ENCODE results near the gene APBA2. TPM values are rescaled to one million over a fixed set of nuclear protein-coding genes. Genes with fewer than 3 reads are reported as not detected.
"Not testable (repeated sequence)": the region's sequence is repeated elsewhere in the genome, so short reads cannot be mapped to it uniquely, and the experiment has no call there.

Gene APBA2
- polyA plus RNA-seq, 1 donor (not counting 4 experiments of a cell fraction or from before 2014, with no cell fraction given) = 5.5 TPM

GRCh38 chr15:28861031-28861534, 24.7 kb upstream of the APBA2 start:
- DNase-seq (ENCODE audit: low read depth, low spot score) (no peak), FAIRE-seq (no peak)
- H3K9me3 ChIP-seq (ENCODE audit: control insufficient read depth, low read depth, low read length) = no peaks in the 10 kb centered on the region
- TF ChIP-seq CTCF (optimal IDR thresholded peaks at IDR 0.05 in 1 of 3, IDR thresholded peaks at IDR 0.05 in 1 of 3, conservative IDR thresholded peaks at IDR 0.05 in 1 of 3; ENCODE audit: extremely low read depth in 1 of 3, insufficient read depth in 2 of 3, low read length in 3 of 3) = no peak
- no peak for TF ChIP-seq EZH2 (IDR thresholded peaks at IDR 0.05; ENCODE audit: low read length)
- H4K20me1 ChIP-seq (ENCODE audit: control insufficient read depth, extremely low read depth, insufficient read depth, low read length) = no peaks in the 10 kb centered on the region
- H3K4me2 ChIP-seq (ENCODE audit: control insufficient read depth, extremely low read depth, insufficient read depth, low read depth, low read length) = no peak overlapping the region
- H3K36me3 ChIP-seq (ENCODE audit: control insufficient read depth in 2 of 2, extremely low read depth in 1 of 2, insufficient read depth in 2 of 2, low read length in 2 of 2) = no peaks in the 10 kb centered on the region
- H3K27me3 ChIP-seq (ENCODE audit: control insufficient read depth, extremely low read depth, insufficient read depth, low read length) = no peaks in the 10 kb centered on the region
- no peak overlapping the region for H3K4me3 ChIP-seq (ENCODE audit: control insufficient read depth in 2 of 3, extremely low read depth in 1 of 3, insufficient read depth in 2 of 3, low read depth in 1 of 3, low read length in 3 of 3)
- H3K79me2 ChIP-seq (ENCODE audit: control insufficient read depth, insufficient read depth, low read length) = no peaks in the 10 kb centered on the region
- dilution Hi-C loops (cut with MboI; ENCODE audit: extremely low pct_ligation_motif_present, low sequenced_read_pairs) = no loop called here
- H3K27ac ChIP-seq (ENCODE audit: control insufficient read depth, insufficient read depth, low read length) = no peak overlapping the region
- no peak overlapping the region for H2AFZ ChIP-seq (ENCODE audit: control insufficient read depth, low read length)
- no peak overlapping the region for H3K9ac ChIP-seq (ENCODE audit: control insufficient read depth, extremely low read depth, insufficient read depth, low read length)
- no peaks in the 10 kb centered on the region for H3K9me1 ChIP-seq (ENCODE audit: control insufficient read depth, extremely low read depth, insufficient read depth, low read length)
- no peaks in the 10 kb centered on the region for H3K4me1 ChIP-seq (ENCODE audit: control insufficient read depth, extremely low read depth, insufficient read depth, low read length)

- H4K20me1 ChIP-seq (ENCODE audit: control insufficient read depth, extremely low read depth, insufficient read depth, low read length); FAIRE-seq; H3K27me3 ChIP-seq (ENCODE audit: control insufficient read depth, extremely low read depth, insufficient read depth, low read length); H3K4me1 ChIP-seq (ENCODE audit: control insufficient read depth, extremely low read depth, insufficient read depth, low read length); H3K9me3 ChIP-seq (ENCODE audit: control insufficient read depth, low read depth, low read length); H3K27ac ChIP-seq (ENCODE audit: control insufficient read depth, insufficient read depth, low read length); H3K36me3 ChIP-seq (ENCODE audit: control insufficient read depth in 2 of 2, extremely low read depth in 1 of 2, insufficient read depth in 2 of 2, low read length in 2 of 2); H3K79me2 ChIP-seq (ENCODE audit: control insufficient read depth, insufficient read depth, low read length); H3K9me1 ChIP-seq (ENCODE audit: control insufficient read depth, extremely low read depth, insufficient read depth, low read length); H3K4me3 ChIP-seq (ENCODE audit: control insufficient read depth in 2 of 3, extremely low read depth in 1 of 3, insufficient read depth in 2 of 3, low read depth in 1 of 3, low read length in 3 of 3); H3K9ac ChIP-seq (ENCODE audit: control insufficient read depth, extremely low read depth, insufficient read depth, low read length); H2AFZ ChIP-seq (ENCODE audit: control insufficient read depth, low read length); dilution Hi-C loops (cut with MboI; ENCODE audit: extremely low pct_ligation_motif_present, low sequenced_read_pairs); H3K4me2 ChIP-seq (ENCODE audit: control insufficient read depth, extremely low read depth, insufficient read depth, low read depth, low read length); DNase-seq (ENCODE audit: low read depth, low spot score): not testable (repeated sequence)
Observed at GRCh38 chr15:28861589-28862293, 24.0 kb upstream of the APBA2 start.
